ENCODE data around the gene FOXO3. TPM values are rescaled to one million over a fixed set of nuclear protein-coding genes. Genes with fewer than 3 reads are reported as not detected.

The FOXO3 gene
- polyA plus RNA-seq, 1 donor (not counting 4 experiments of a cell fraction or from before 2014, with no cell fraction given) = 17.6 TPM

DNA sequence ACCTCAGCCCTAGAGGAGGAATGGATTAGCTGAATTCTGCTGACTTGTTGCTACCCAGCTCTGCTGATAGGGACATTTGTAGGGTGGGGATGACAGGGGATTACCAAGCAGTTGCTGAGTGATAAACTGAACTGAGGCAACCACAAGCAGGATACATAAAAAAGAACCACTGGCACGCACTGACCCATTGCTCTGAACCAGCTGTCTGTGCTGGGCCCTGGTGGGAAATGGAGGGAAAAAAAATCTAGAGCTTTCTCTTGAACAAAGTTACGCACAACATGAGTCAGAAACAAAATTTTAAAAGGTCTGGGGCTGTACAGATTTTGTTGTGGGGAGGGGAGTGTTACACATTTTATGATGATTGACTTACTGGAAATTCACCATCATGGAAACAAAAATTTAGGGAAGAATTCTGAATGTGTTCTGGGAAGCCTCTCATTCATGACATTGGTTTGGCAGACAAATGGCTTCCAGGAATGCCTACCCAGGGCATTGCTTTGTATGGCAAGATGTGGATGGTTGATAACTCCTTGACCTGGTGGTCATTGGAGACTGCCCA lies 37.7 kb downstream of the FOXO3 start:
- Histone ChIP-seq H3K9me3 (ENCODE audit: control insufficient read depth, low read depth, low read length) (no peaks in the 10 kb centered on the region), H3K4me2 (ENCODE audit: control insufficient read depth, extremely low read depth, insufficient read depth, low read depth, low read length) (no peak overlapping the region), H4K20me1 (ENCODE audit: control insufficient read depth, extremely low read depth, insufficient read depth, low read length) (peaks cover 2% of the 10 kb centered on the region), H3K9ac (ENCODE audit: control insufficient read depth, extremely low read depth, insufficient read depth, low read length) (no peak overlapping the region), H3K4me3 (ENCODE audit: control insufficient read depth in 2 of 3, extremely low read depth in 1 of 3, insufficient read depth in 2 of 3, low read depth in 1 of 3, low read length in 3 of 3) (no peak overlapping the region), H3K79me2 (ENCODE audit: control insufficient read depth, insufficient read depth, low read length) (peaks cover 81% of the 10 kb centered on the region), H3K36me3 (ENCODE audit: control insufficient read depth in 2 of 2, extremely low read depth in 1 of 2, insufficient read depth in 2 of 2, low read length in 2 of 2) (no peaks in the 10 kb centered on the region), H2AFZ (ENCODE audit: control insufficient read depth, low read length) (no peak overlapping the region), H3K9me1 (ENCODE audit: control insufficient read depth, extremely low read depth, insufficient read depth, low read length) (no peaks in the 10 kb centered on the region), H3K4me1 (ENCODE audit: control insufficient read depth, extremely low read depth, insufficient read depth, low read length) (peaks cover 29% of the 10 kb centered on the region), H3K27me3 (ENCODE audit: control insufficient read depth, extremely low read depth, insufficient read depth, low read length) (no peaks in the 10 kb centered on the region), H3K27ac (ENCODE audit: control insufficient read depth, insufficient read depth, low read length) (no peak overlapping the region)
- TF ChIP-seq, protein P1, sequence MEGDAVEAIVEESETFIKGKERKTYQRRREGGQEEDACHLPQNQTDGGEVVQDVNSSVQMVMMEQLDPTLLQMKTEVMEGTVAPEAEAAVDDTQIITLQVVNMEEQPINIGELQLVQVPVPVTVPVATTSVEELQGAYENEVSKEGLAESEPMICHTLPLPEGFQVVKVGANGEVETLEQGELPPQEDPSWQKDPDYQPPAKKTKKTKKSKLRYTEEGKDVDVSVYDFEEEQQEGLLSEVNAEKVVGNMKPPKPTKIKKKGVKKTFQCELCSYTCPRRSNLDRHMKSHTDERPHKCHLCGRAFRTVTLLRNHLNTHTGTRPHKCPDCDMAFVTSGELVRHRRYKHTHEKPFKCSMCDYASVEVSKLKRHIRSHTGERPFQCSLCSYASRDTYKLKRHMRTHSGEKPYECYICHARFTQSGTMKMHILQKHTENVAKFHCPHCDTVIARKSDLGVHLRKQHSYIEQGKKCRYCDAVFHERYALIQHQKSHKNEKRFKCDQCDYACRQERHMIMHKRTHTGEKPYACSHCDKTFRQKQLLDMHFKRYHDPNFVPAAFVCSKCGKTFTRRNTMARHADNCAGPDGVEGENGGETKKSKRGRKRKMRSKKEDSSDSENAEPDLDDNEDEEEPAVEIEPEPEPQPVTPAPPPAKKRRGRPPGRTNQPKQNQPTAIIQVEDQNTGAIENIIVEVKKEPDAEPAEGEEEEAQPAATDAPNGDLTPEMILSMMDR (optimal IDR thresholded peaks at IDR 0.05 in 1 of 3, IDR thresholded peaks at IDR 0.05 in 1 of 3, conservative IDR thresholded peaks at IDR 0.05 in 1 of 3; ENCODE audit: extremely low read depth in 1 of 3, insufficient read depth in 2 of 3, low read length in 3 of 3) = no peak
- TF ChIP-seq EZH2 (IDR thresholded peaks at IDR 0.05; ENCODE audit: low read length) = no peak
- DNase-seq (ENCODE audit: low read depth, low spot score) (no peak), FAIRE-seq (peak; percentile 83)
- dilution Hi-C loops (cut with MboI; ENCODE audit: extremely low pct_ligation_motif_present, low sequenced_read_pairs) = no loop called here

DNA sequence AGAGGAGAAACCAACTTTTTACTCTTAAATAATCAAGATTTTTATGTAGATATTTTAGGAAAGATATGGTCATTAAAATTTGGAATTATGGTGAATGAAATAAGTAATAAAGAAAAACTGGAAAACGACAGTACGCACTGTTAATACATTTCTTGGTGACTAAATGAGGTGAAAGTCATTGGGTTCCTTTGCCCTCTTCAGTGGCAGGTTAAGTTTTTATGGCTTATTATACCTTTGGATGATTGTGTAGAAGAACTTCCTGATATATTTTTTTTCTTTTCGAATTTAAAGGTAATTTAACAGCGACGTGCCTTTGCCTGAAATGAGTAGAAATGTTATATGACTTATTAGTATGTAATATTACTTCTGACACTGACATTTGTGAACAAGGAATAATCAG lies 43.4 kb downstream of the FOXO3 start:
- H3K27ac ChIP-seq (ENCODE audit: control insufficient read depth, insufficient read depth, low read length) = no peak overlapping the region
- TF ChIP-seq, protein P1 (optimal IDR thresholded peaks at IDR 0.05 in 1 of 3, IDR thresholded peaks at IDR 0.05 in 1 of 3, conservative IDR thresholded peaks at IDR 0.05 in 1 of 3; ENCODE audit: extremely low read depth in 1 of 3, insufficient read depth in 2 of 3, low read length in 3 of 3) = no peak
- TF ChIP-seq EZH2 (IDR thresholded peaks at IDR 0.05; ENCODE audit: low read length) = no peak
- no peak overlapping the region for H3K9ac ChIP-seq (ENCODE audit: control insufficient read depth, extremely low read depth, insufficient read depth, low read length)
- H4K20me1 ChIP-seq (ENCODE audit: control insufficient read depth, extremely low read depth, insufficient read depth, low read length) = peaks cover 3% of the 10 kb centered on the region
- H3K4me1 ChIP-seq (ENCODE audit: control insufficient read depth, extremely low read depth, insufficient read depth, low read length) = peaks cover 5% of the 10 kb centered on the region
- no peak for FAIRE-seq
- no peak for DNase-seq (ENCODE audit: low read depth, low spot score)
- no peaks in the 10 kb centered on the region for H3K36me3 ChIP-seq (ENCODE audit: control insufficient read depth in 2 of 2, extremely low read depth in 1 of 2, insufficient read depth in 2 of 2, low read length in 2 of 2)
- H3K9me1 ChIP-seq (ENCODE audit: control insufficient read depth, extremely low read depth, insufficient read depth, low read length) = no peaks in the 10 kb centered on the region
- no peaks in the 10 kb centered on the region for H3K9me3 ChIP-seq (ENCODE audit: control insufficient read depth, low read depth, low read length)
- peaks cover 65% of the 10 kb centered on the region for H3K79me2 ChIP-seq (ENCODE audit: control insufficient read depth, insufficient read depth, low read length)
- H3K4me3 ChIP-seq (ENCODE audit: control insufficient read depth in 2 of 3, extremely low read depth in 1 of 3, insufficient read depth in 2 of 3, low read depth in 1 of 3, low read length in 3 of 3) = no peak overlapping the region
- H2AFZ ChIP-seq (ENCODE audit: control insufficient read depth, low read length) = no peak overlapping the region
- H3K4me2 ChIP-seq (ENCODE audit: control insufficient read depth, extremely low read depth, insufficient read depth, low read depth, low read length) = no peak overlapping the region
- dilution Hi-C loops (cut with MboI; ENCODE audit: extremely low pct_ligation_motif_present, low sequenced_read_pairs) = no loop called here
- no peaks in the 10 kb centered on the region for H3K27me3 ChIP-seq (ENCODE audit: control insufficient read depth, extremely low read depth, insufficient read depth, low read length)
